GM10266 (cell line): ENCODE data around the gene ALKAL2.

Experiments
- DNase-seq: peaks from one replicate; pipeline ENCODE4 v3.0.0; 2012; ENCODE audit errors: extremely low spot score
- CTCF ChIP-seq: IDR thresholded peaks from 2 replicates; pipeline ENCODE4 v1.5.1; 2012; ENCODE audit warnings: mild to moderate bottlenecking, low read depth; ENCODE audit not compliant: control insufficient read depth, insufficient read depth; ENCODE audit errors: missing control alignments

Gene ALKAL2

DNA sequence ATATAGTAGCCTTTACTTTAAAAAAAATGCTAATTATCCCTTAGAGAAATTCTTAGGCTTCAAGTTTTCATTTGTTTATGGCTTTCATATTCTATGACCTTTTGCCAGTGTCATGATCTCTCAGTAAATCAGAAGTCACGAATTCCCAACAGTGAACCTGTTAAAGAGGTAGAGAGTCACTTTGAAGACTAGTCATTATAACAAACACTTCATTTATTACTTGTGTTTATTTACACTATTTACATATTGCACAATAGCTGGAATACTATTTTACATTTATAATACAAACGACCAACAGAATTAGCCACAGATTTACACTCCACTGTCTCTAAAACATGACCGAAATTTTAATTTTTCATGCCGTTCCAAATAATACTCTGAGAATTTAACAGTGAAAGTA, 8.5 kb downstream of the ALKAL2 start:
- TF ChIP-seq CTCF, result no peak
- no peak for DNase-seq

GRCh38 chr2:278927-279320, 9.0 kb downstream of the ALKAL2 start:
- TF ChIP-seq CTCF, result no peak
- no peak for DNase-seq

DNA sequence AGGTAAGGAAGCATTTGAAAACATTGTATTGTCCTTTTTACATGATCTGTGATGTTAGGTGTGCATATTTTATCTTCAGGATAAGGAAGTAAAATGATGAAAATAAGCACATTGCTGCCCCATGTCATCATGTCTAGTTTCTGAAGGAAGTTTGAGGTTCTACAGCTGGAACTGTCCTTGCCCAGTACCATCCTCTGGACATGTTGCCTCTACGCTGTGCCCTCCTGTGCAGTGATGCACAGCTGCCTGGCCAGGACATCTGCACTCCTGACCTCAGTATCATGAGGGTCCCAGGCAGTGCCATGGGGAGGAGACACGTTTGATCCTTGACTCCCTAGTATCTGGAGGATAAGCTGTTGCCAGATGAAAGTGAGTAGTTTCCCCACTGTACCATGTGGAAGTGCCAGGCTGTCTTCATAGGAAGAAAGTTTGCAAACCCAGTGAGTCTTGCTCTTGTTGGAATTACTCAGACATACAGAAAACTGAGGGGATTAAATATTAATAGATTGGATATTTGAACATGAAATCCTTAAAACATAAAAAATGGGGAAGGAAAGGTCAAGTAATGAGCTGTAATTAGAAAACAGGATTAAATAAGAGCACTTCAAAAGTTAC, 9.5 kb downstream of the ALKAL2 start:
- DNase-seq, result no peak
- TF ChIP-seq CTCF, result no peak

GRCh38 chr2:275466-275865, 12.4 kb downstream of the ALKAL2 start:
- no peak for TF ChIP-seq CTCF
- peak; percentile 51 for DNase-seq

- no peak for TF ChIP-seq CTCF
- no peak for DNase-seq
These were observed 13.4 kb downstream of the ALKAL2 start for GRCh38 chr2:274503-274902.

DNA sequence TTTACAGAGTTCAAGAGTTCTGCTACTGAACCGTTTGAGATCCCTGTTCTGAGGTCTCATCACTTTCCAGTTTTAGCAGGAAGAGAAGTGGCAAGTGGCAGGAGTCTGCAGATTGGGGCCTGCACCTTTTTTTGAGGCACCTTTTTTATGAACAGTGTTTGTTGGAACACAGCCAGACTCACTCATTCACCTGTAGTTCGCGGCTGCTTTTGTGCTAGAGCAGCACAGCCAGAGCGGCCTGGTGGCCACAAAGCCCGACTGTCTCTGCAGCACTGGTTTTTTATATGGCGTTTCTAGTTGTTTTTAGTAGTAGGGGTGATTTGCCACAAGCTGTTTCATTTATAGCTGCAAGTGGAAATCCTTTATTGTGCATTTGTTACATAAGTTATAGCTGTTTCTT, 14.6 kb downstream of the ALKAL2 start:
- TF ChIP-seq CTCF, result no peak
- DNase-seq, result no peak

DNA sequence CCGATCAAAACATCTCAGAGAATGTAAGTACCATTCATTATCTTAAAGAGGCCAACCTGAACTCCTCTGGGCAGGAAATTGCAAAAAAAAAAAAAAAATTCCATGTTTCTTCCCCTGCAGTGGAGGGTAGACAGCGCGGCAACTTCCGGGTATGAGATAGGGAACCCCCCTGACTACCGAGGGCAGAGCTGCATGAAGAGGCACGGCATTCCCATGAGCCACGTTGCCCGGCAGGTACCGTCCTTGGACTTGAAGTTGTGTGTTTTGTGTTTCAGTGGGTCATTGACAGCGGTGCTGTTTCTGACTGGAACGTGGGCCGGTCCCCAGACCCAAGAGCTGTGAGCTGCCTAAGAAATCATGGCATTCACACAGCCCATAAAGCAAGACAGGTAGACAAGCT, 16.0 kb downstream of the ALKAL2 start:
- DNase-seq, result no peak
- TF ChIP-seq CTCF, result no peak
